ENCODE measurements around the gene SLC15A1.

GRCh38 chr13:98787173-98787572, 34.7 kb upstream of the SLC15A1 start:
- TF ChIP-seq CTCF (IDR thresholded peaks at IDR 0.05; ENCODE audit: poor library complexity) (no peak), EZH2phosphoT487 (IDR thresholded peaks at IDR 0.05; ENCODE audit: low read depth, severe bottlenecking, unreplicated experiment) (no peak)

Data from hepatocyte (in vitro differentiated cells).